Endometrium (tissue), 2 donors: ENCODE data around the gene GSDMA.

Source experiments
- FAIRE-seq: peaks from 2 replicates; lab custom pipeline; 2012; peaks lifted over from hg19 to GRCh38; lab: Jason Lieb, UNC
- donor health status: control.
- donor health status: control.

GSDMA gene

DNA sequence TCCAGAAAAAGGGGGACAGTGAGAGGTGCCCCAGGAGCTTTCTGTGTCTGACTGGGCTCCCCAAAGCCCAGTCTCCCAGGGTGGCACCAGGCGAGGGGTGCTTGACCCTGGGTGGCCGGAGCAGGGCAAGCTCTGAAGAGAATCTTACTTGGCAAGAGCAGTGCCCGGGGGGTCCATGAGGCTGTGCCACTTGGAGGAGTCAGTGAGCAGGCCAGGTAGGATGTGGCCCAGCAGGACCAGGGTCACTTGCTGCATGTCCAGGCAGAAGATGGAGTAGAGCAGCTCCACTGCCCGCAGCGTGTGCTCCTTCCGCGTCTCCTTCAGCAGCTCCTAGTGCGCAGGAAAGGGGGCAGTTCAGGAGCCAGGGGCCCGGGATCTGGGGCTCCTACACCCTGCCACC is 59.7 kb downstream of the GSDMA start:
- no peak for FAIRE-seq

DNA sequence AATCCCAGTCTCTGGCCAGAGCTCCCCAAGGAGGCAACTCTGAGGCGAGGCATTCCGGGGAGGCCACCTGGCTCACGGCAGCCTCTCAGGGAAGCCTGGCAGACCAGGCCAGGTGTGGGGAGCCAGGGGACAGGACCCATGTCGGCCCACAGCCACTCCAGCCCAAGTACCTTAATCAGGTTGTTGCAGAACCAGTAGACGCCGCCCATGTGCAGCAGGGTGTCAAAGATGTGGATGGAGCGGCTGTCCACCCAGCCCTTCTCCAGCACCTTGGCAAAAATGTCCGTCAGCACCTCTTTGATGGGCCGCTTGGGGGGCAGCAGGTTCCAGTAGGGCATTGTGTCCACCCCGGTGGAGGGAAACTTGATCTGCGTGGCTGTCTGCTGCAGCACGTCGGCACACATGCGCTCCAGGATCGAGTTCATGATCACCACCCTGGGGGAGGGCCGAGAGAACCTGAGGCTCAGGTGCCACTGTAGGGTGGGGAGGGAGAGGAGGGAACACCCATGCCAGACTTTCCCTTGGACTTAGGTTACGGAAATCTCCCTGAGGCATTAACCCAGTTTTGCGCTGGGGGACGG is 60.2 kb downstream of the GSDMA start:
- FAIRE-seq, result no peak

- FAIRE-seq, result no peak
These were observed 60.9 kb downstream of the GSDMA start for GRCh38 chr17:40023590-40024292.

GRCh38 chr17:40024901-40025300 is 62.1 kb downstream of the GSDMA start:
- no peak for FAIRE-seq

DNA sequence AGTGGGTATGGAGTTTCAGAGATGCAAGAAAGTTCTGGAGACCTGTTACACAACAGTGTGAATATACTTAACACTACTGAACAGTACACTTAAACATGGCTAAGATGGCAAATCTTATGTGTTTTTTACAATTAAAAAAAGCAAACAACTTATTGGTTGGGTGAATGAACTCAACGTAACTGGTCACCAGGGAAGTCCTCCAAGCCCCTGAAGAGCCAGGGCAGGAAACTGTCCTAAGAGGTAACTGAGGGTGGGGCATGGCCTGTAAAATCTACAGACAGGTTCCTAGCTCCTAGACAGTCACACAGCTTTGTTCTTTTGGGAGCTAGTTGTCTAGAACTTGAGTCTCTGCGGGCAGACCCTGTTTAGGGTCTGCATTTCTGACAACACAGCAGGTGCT is 62.8 kb downstream of the GSDMA start:
- no peak for FAIRE-seq

GRCh38 chr17:40025991-40026815 is 63.4 kb downstream of the GSDMA start:
- FAIRE-seq, result no peak

GRCh38 chr17:40026816-40027613 is 64.2 kb downstream of the GSDMA start:
- no peak for FAIRE-seq
